GM12873 (cell line): ENCODE measurements around the gene KCNMB1.

Source experiments
- TF ChIP-seq, protein P1 (sequence below): IDR thresholded peaks from 2 replicates; pipeline ENCODE4 v1.5.1; 2012; ENCODE audit warnings: low read depth, mild to moderate bottlenecking, moderate library complexity, low read length, control low read depth; ENCODE audit not compliant: insufficient read depth; ENCODE audit errors: missing control alignments

Gene KCNMB1

DNA sequence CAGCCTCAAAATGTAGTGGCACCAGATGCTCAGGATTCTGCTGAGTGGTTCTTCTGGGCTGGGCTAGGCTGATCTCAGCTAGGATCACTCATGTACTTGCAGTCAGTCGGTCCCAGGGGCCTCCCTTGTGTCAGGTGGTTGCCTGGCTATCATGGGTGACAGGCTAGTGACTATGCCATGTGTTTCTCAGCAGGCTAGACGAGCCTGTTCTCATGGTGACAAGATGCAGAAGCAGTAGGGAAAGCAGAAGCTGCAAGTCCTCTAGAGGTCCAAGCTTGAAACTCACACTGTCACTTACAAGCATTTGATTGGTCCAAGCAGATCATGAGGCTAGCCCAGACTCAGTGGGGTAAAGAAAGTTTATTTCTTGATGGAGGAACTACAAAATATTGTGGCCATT, 15.2 kb upstream of the KCNMB1 start:
- TF ChIP-seq, protein P1, sequence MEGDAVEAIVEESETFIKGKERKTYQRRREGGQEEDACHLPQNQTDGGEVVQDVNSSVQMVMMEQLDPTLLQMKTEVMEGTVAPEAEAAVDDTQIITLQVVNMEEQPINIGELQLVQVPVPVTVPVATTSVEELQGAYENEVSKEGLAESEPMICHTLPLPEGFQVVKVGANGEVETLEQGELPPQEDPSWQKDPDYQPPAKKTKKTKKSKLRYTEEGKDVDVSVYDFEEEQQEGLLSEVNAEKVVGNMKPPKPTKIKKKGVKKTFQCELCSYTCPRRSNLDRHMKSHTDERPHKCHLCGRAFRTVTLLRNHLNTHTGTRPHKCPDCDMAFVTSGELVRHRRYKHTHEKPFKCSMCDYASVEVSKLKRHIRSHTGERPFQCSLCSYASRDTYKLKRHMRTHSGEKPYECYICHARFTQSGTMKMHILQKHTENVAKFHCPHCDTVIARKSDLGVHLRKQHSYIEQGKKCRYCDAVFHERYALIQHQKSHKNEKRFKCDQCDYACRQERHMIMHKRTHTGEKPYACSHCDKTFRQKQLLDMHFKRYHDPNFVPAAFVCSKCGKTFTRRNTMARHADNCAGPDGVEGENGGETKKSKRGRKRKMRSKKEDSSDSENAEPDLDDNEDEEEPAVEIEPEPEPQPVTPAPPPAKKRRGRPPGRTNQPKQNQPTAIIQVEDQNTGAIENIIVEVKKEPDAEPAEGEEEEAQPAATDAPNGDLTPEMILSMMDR: no peak

GRCh38 chr5:170403675-170404074, 14.5 kb upstream of the KCNMB1 start:
- TF ChIP-seq, protein P1: no peak

GRCh38 chr5:170402508-170402907, 13.3 kb upstream of the KCNMB1 start:
- TF ChIP-seq, protein P1: no peak

GRCh38 chr5:170397059-170397458, 7.9 kb upstream of the KCNMB1 start:
- TF ChIP-seq, protein P1: no peak

- TF ChIP-seq, protein P1: no peak
Observed at GRCh38 chr5:170393958-170394357, 4.8 kb upstream of the KCNMB1 start.

- TF ChIP-seq, protein P1: no peak
Observed at GRCh38 chr5:170393235-170393634, 4.1 kb upstream of the KCNMB1 start.

DNA sequence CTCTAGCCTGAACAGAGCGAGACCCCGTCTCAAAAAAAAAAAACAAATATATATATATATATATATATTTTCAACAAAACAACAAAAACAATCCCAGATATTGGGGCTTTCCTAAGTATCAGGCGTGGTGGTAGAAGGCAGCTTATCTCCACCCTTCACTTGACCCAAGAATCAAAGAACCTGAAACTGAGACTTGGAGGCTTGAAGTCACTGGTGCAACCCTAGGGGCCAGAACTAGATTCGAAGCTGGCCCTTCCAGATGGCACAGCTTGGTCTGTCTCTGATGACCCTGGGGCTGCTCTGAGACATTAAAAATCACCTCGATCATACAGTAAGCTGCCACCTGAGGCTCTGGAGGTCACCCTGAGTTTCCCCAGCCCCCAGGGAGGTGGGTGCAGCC, 1.3 kb upstream of the KCNMB1 start:
- TF ChIP-seq, protein P1: no peak
